GM12891 (cell line): ENCODE measurements around the gene HOXB5.

Experiments
- PAX5 ChIP-seq: IDR thresholded peaks from 2 replicates; pipeline ENCODE4 v1.6.1; 2011; ENCODE audit warnings: low read length, moderate library complexity, mild to moderate bottlenecking; ENCODE audit not compliant: insufficient read depth, severe bottlenecking
- POLR2A ChIP-seq: IDR thresholded peaks from 2 replicates; pipeline ENCODE4 v1.6.1; 2011; ENCODE audit warnings: low read depth, low read length, control low read depth
- POLR2AphosphoS5 ChIP-seq: IDR thresholded peaks from 2 replicates; pipeline ENCODE4 v1.6.1; 2011; ENCODE audit warnings: low read depth, low read length, control low read depth
- POU2F2 ChIP-seq: IDR thresholded peaks from 2 replicates; pipeline ENCODE4 v1.6.1; 2011; ENCODE audit warnings: low read depth, mild to moderate bottlenecking, control low read depth, low read length, moderate library complexity
- SPI1 ChIP-seq: IDR thresholded peaks from 2 replicates; pipeline ENCODE4 v1.6.1; 2011; ENCODE audit warnings: low read depth, low read length, control low read depth
- TAF1 ChIP-seq: IDR thresholded peaks from 2 replicates; pipeline ENCODE4 v1.6.1; 2011; ENCODE audit warnings: low read depth, low read length, control low read depth

GRCh38 chr17:48543107-48543853, 50.3 kb downstream of the HOXB5 start:
- peak; percentile 65 for TF ChIP-seq TAF1
- peak; percentile 48; the same call in 1 of the 2 replicates for TF ChIP-seq POLR2A
- TF ChIP-seq POLR2AphosphoS5, result peak; percentile 71; the same call in 1 of the 2 replicates
- TF ChIP-seq POU2F2, result no peak
- no peak for TF ChIP-seq SPI1
- no peak for TF ChIP-seq PAX5
